Measurements from ENCODE around the gene NFIC.

Gene NFIC

GRCh38 chr19:3482507-3483225, 116.3 kb downstream of the NFIC start:
- Histone ChIP-seq H3K27me3 (ENCODE audit: control insufficient read depth in 1 of 2, insufficient read depth in 2 of 2, low read length in 2 of 2) (peaks cover 16 to 51% of the 10 kb centered on the region in 2 donors), H3K27ac (ENCODE audit: low read depth, low read length) (no peak overlapping the region), H3K4me1 (ENCODE audit: insufficient read depth, low read length) (no peaks in the 10 kb centered on the region), H3K4me3 (ENCODE audit: low read depth in 1 of 2, low read length in 2 of 2) (no peak overlapping the region), H3K9ac (ENCODE audit: low read length) (no peak overlapping the region), H3K36me3 (ENCODE audit: insufficient read depth, low read length) (no peaks in the 10 kb centered on the region), H3K9me3 (ENCODE audit: low read length) (no peaks in the 10 kb centered on the region)

- H3K9ac ChIP-seq (ENCODE audit: low read length), result no peak within 1 kb of the TSS
- no peaks in the 10 kb centered on the region for H3K4me1 ChIP-seq (ENCODE audit: insufficient read depth, low read length)
- no peak within 1 kb of the TSS for H3K4me3 ChIP-seq (ENCODE audit: low read depth in 1 of 2, low read length in 2 of 2)
- H3K36me3 ChIP-seq (ENCODE audit: insufficient read depth, low read length), result no peaks in the 10 kb centered on the region
- peaks cover 15 to 51% of the 10 kb centered on the region in 2 donors for H3K27me3 ChIP-seq (ENCODE audit: control insufficient read depth in 1 of 2, insufficient read depth in 2 of 2, low read length in 2 of 2)
- no peaks in the 10 kb centered on the region for H3K9me3 ChIP-seq (ENCODE audit: low read length)
- no peak within 1 kb of the TSS for H3K27ac ChIP-seq (ENCODE audit: low read depth, low read length)
These were observed 116.8 kb downstream of the NFIC start, which contains the start of gene SMIM44 for GRCh38 chr19:3483226-3483628. SMIM44 (minus strand) TSS chr19:3483441; CDS start chr19:3483403, 38 bp downstream.

GRCh38 chr19:3491396-3492119, 125.2 kb downstream of the NFIC start:
- Histone ChIP-seq H3K4me1 (ENCODE audit: insufficient read depth, low read length) (no peaks in the 10 kb centered on the region), H3K9ac (ENCODE audit: low read length) (no peak overlapping the region), H3K27ac (ENCODE audit: low read depth, low read length) (no peak overlapping the region), H3K9me3 (ENCODE audit: low read length) (no peaks in the 10 kb centered on the region), H3K27me3 (ENCODE audit: control insufficient read depth in 1 of 2, insufficient read depth in 2 of 2, low read length in 2 of 2) (no peaks in the 10 kb centered on the region), H3K4me3 (ENCODE audit: low read depth in 1 of 2, low read length in 2 of 2) (no peak overlapping the region), H3K36me3 (ENCODE audit: insufficient read depth, low read length) (peaks cover 14% of the 10 kb centered on the region)

GRCh38 chr19:3492131-3492839, 125.9 kb downstream of the NFIC start:
- no peaks in the 10 kb centered on the region for H3K27me3 ChIP-seq (ENCODE audit: control insufficient read depth in 1 of 2, insufficient read depth in 2 of 2, low read length in 2 of 2)
- no peaks in the 10 kb centered on the region for H3K4me1 ChIP-seq (ENCODE audit: insufficient read depth, low read length)
- H3K9me3 ChIP-seq (ENCODE audit: low read length), result no peaks in the 10 kb centered on the region
- H3K9ac ChIP-seq (ENCODE audit: low read length), result no peak overlapping the region
- no peak overlapping the region for H3K27ac ChIP-seq (ENCODE audit: low read depth, low read length)
- no peak overlapping the region for H3K4me3 ChIP-seq (ENCODE audit: low read depth in 1 of 2, low read length in 2 of 2)
- peaks cover 22% of the 10 kb centered on the region for H3K36me3 ChIP-seq (ENCODE audit: insufficient read depth, low read length)

GRCh38 chr19:3492919-3493318, 126.5 kb downstream of the NFIC start:
- H3K36me3 ChIP-seq (ENCODE audit: insufficient read depth, low read length), result peaks cover 22% of the 10 kb centered on the region
- H3K4me1 ChIP-seq (ENCODE audit: insufficient read depth, low read length), result no peaks in the 10 kb centered on the region
- H3K4me3 ChIP-seq (ENCODE audit: low read depth in 1 of 2, low read length in 2 of 2), result no peak overlapping the region
- H3K9me3 ChIP-seq (ENCODE audit: low read length), result no peaks in the 10 kb centered on the region
- no peak overlapping the region for H3K27ac ChIP-seq (ENCODE audit: low read depth, low read length)
- no peak overlapping the region for H3K9ac ChIP-seq (ENCODE audit: low read length)
- no peaks in the 10 kb centered on the region for H3K27me3 ChIP-seq (ENCODE audit: control insufficient read depth in 1 of 2, insufficient read depth in 2 of 2, low read length in 2 of 2)

GRCh38 chr19:3493651-3494050, 127.3 kb downstream of the NFIC start:
- Histone ChIP-seq H3K4me1 (ENCODE audit: insufficient read depth, low read length) (no peaks in the 10 kb centered on the region), H3K27ac (ENCODE audit: low read depth, low read length) (no peak overlapping the region), H3K27me3 (ENCODE audit: control insufficient read depth in 1 of 2, insufficient read depth in 2 of 2, low read length in 2 of 2) (no peaks in the 10 kb centered on the region), H3K9me3 (ENCODE audit: low read length) (no peaks in the 10 kb centered on the region), H3K36me3 (ENCODE audit: insufficient read depth, low read length) (peaks cover 22% of the 10 kb centered on the region), H3K9ac (ENCODE audit: low read length) (no peak overlapping the region), H3K4me3 (ENCODE audit: low read depth in 1 of 2, low read length in 2 of 2) (no peak overlapping the region)

GRCh38 chr19:3494051-3494450, 127.7 kb downstream of the NFIC start:
- no peak overlapping the region for H3K27ac ChIP-seq (ENCODE audit: low read depth, low read length)
- H3K9ac ChIP-seq (ENCODE audit: low read length), result no peak overlapping the region
- no peak overlapping the region for H3K4me3 ChIP-seq (ENCODE audit: low read depth in 1 of 2, low read length in 2 of 2)

GRCh38 chr19:3494559-3494958, 128.2 kb downstream of the NFIC start:
- Histone ChIP-seq H3K9me3 (ENCODE audit: low read length) (no peaks in the 10 kb centered on the region), H3K27me3 (ENCODE audit: control insufficient read depth in 1 of 2, insufficient read depth in 2 of 2, low read length in 2 of 2) (no peaks in the 10 kb centered on the region), H3K9ac (ENCODE audit: low read length) (no peak overlapping the region), H3K27ac (ENCODE audit: low read depth, low read length) (no peak overlapping the region), H3K36me3 (ENCODE audit: insufficient read depth, low read length) (peaks cover 22% of the 10 kb centered on the region), H3K4me1 (ENCODE audit: insufficient read depth, low read length) (peaks cover 5% of the 10 kb centered on the region), H3K4me3 (ENCODE audit: low read depth in 1 of 2, low read length in 2 of 2) (no peak overlapping the region)

More at GRCh38 chr19:3494051-3494450, 127.7 kb downstream of the NFIC start:
- no peaks in the 10 kb centered on the region for H3K4me1 ChIP-seq (ENCODE audit: insufficient read depth, low read length)
- H3K36me3 ChIP-seq (ENCODE audit: insufficient read depth, low read length), result peaks cover 22% of the 10 kb centered on the region
- H3K9me3 ChIP-seq (ENCODE audit: low read length), result no peaks in the 10 kb centered on the region
- no peaks in the 10 kb centered on the region for H3K27me3 ChIP-seq (ENCODE audit: control insufficient read depth in 1 of 2, insufficient read depth in 2 of 2, low read length in 2 of 2)

- Histone ChIP-seq H3K4me1 (ENCODE audit: insufficient read depth, low read length) (peaks cover 15% of the 10 kb centered on the region), H3K27ac (ENCODE audit: low read depth, low read length) (no peak overlapping the region), H3K9ac (ENCODE audit: low read length) (no peak overlapping the region), H3K27me3 (ENCODE audit: control insufficient read depth in 1 of 2, insufficient read depth in 2 of 2, low read length in 2 of 2) (no peaks in the 10 kb centered on the region), H3K36me3 (ENCODE audit: insufficient read depth, low read length) (peaks cover 18% of the 10 kb centered on the region), H3K9me3 (ENCODE audit: low read length) (no peaks in the 10 kb centered on the region), H3K4me3 (ENCODE audit: low read depth in 1 of 2, low read length in 2 of 2) (no peak overlapping the region)
These were observed 130.2 kb downstream of the NFIC start for GRCh38 chr19:3496392-3497273.

- H3K9ac ChIP-seq (ENCODE audit: low read length), result no peak overlapping the region
- peaks cover 15% of the 10 kb centered on the region for H3K4me1 ChIP-seq (ENCODE audit: insufficient read depth, low read length)
- H3K27ac ChIP-seq (ENCODE audit: low read depth, low read length), result no peak overlapping the region
These were observed 131.6 kb downstream of the NFIC start for GRCh38 chr19:3497757-3498520.

More at GRCh38 chr19:3497757-3498520, 131.6 kb downstream of the NFIC start:
- H3K36me3 ChIP-seq (ENCODE audit: insufficient read depth, low read length), result peaks cover 14% of the 10 kb centered on the region
- H3K27me3 ChIP-seq (ENCODE audit: control insufficient read depth in 1 of 2, insufficient read depth in 2 of 2, low read length in 2 of 2), result no peaks in the 10 kb centered on the region
- H3K9me3 ChIP-seq (ENCODE audit: low read length), result no peaks in the 10 kb centered on the region
- no peak overlapping the region for H3K4me3 ChIP-seq (ENCODE audit: low read depth in 1 of 2, low read length in 2 of 2)
